A549 (cell line): ENCODE results near the gene CCL17. TPM values are rescaled to one million over a fixed set of nuclear protein-coding genes. Genes with fewer than 3 reads are reported as not detected.

ENCODE experiments used
- ATAC-seq, 2 experiments: fragments of 200-7000 bp in 1 of 2; fragments of >200 bp in 1 of 2; cut with Nextera tagmentation in 1 of 2; cut with Tn5 transposase in 1 of 2; 3 replicates each; pipeline versions ENCODE4 v1.8.0 to v1.9.1; 2018 to 2020; ENCODE audit warnings: mild to moderate bottlenecking in 1 of 2, moderate library complexity in 1 of 2
- CTCF ChIA-PET: fragments of 300-600 bp; sonication (Branson Sonifier 250); formaldehyde crosslinking; extraction: SDS; loops from one replicate; lab custom pipeline; 2021; ENCODE audit warnings: antibody characterized with exemption, inconsistent platforms; lab: Yijun Ruan, JAX
- POLR2A ChIA-PET: fragments of 350-600 bp; formaldehyde crosslinking; extraction: SDS; loops from one replicate; lab custom pipeline; 2021; ENCODE audit warnings: antibody characterized with exemption, inconsistent platforms; lab: Yijun Ruan, JAX
- DNase-seq, 2 experiments: peaks; one replicate each; pipeline versions ENCODE4 v3.0.0 to v3.0.0-alpha.2; 2011 to 2016; ENCODE audit warnings: low read depth in 1 of 2, low spot score in 1 of 2
- FAIRE-seq: peaks from 2 replicates; lab custom pipeline; 2011; peaks lifted over from hg19 to GRCh38; lab: Jason Lieb, UNC
- H3K27ac ChIP-seq, 2 experiments: fragments of >200 bp; sonication (Bioruptor Twin); formaldehyde crosslinking; 3 replicates each; pipeline ENCODE4 v1.5.1; 2016 to 2017
- H3K4me1 ChIP-seq: fragments of >200 bp; sonication (Bioruptor Twin); formaldehyde crosslinking; 3 replicates; pipeline ENCODE4 v1.6.1; 2016
- H3K4me2 ChIP-seq: fragments of >200 bp; sonication (Bioruptor Twin); formaldehyde crosslinking; 3 replicates; pipeline ENCODE4 v1.6.1; 2016
- H3K4me3 ChIP-seq: fragments of >200 bp; sonication (Bioruptor Twin); formaldehyde crosslinking; 3 replicates; pipeline ENCODE4 v1.5.1; 2016
- H3K9me3 ChIP-seq: fragments of >200 bp; sonication (Bioruptor Twin); formaldehyde crosslinking; 3 replicates; pipeline ENCODE4 v1.6.1; 2016
- ATOH8 ChIP-seq: fragments of 250-450 bp; sonication (Bioruptor Pico); IDR thresholded peaks from 2 replicates; pipeline ENCODE4 v1.5.0; 2020; ENCODE audit warnings: low read depth, mild to moderate bottlenecking, moderate library complexity
- BCL3 ChIP-seq: fragments of >200 bp; sonication (Bioruptor Twin); formaldehyde crosslinking; IDR thresholded peaks from 3 replicates; pipeline ENCODE4 v1.6.1; 2016
- CHD2 ChIP-seq: fragments of 150-350 bp; IDR thresholded peaks from 2 replicates; pipeline ENCODE4 v1.6.1; 2014; ENCODE audit warnings: low read length; ENCODE audit not compliant: partially characterized antibody
- CHD4 ChIP-seq: fragments of 200-600 bp; sonication (generic); IDR thresholded peaks from 2 replicates; pipeline ENCODE4 v1.6.1; 2016; ENCODE audit warnings: antibody characterized with exemption, mild to moderate bottlenecking, borderline replicate concordance
- EHMT2 ChIP-seq: fragments of 200-600 bp; sonication (generic); IDR thresholded peaks from 2 replicates; pipeline ENCODE4 v1.6.1; 2016; ENCODE audit warnings: antibody characterized with exemption, low read depth, mild to moderate bottlenecking, moderate library complexity
- GATA3 ChIP-seq: IDR thresholded peaks from 2 replicates; pipeline ENCODE4 v1.6.1; 2012; ENCODE audit warnings: borderline replicate concordance
- HES2 ChIP-seq: fragments of >200 bp; sonication (Bioruptor Twin); formaldehyde crosslinking; IDR thresholded peaks from 2 replicates; pipeline ENCODE4 v1.6.1; 2016
- HEYL ChIP-seq: fragments of 250-450 bp; sonication (Bioruptor Pico); IDR thresholded peaks from 2 replicates; pipeline ENCODE4 v1.8.0; 2021; ENCODE audit warnings: mild to moderate bottlenecking, moderate library complexity
- HMGXB4 ChIP-seq: fragments of 250-450 bp; sonication (Bioruptor Pico); IDR thresholded peaks from 2 replicates; pipeline ENCODE4 v1.5.0; 2021; ENCODE audit warnings: mild to moderate bottlenecking, moderate library complexity, borderline replicate concordance
- KDM5A ChIP-seq: fragments of 200-600 bp; sonication (generic); IDR thresholded peaks from 2 replicates; pipeline ENCODE4 v1.6.1; 2016; ENCODE audit warnings: antibody characterized with exemption, mild to moderate bottlenecking
- MAFK ChIP-seq: fragments of 450-650 bp; IDR thresholded peaks from 2 replicates; pipeline ENCODE4 v1.6.1; 2014; ENCODE audit not compliant: partially characterized antibody
- MAX ChIP-seq: IDR thresholded peaks from 2 replicates; pipeline ENCODE4 v1.6.1; 2012
- MAZ ChIP-seq: fragments of 150-350 bp; IDR thresholded peaks from 2 replicates; pipeline ENCODE4 v1.6.1; 2014; ENCODE audit warnings: antibody characterized with exemption, low read depth, low read length, borderline replicate concordance
- MYC ChIP-seq: IDR thresholded peaks from 2 replicates; pipeline ENCODE4 v1.6.1; 2012; ENCODE audit warnings: mild to moderate bottlenecking, inconsistent platforms, low read length, improper control_type of control experiment, borderline replicate concordance
- PBX3 ChIP-seq: IDR thresholded peaks from 2 replicates; pipeline ENCODE4 v1.6.1; 2012
- POLR2A ChIP-seq: IDR thresholded peaks from 2 replicates; pipeline ENCODE4 v1.6.1; 2012; ENCODE audit warnings: mild to moderate bottlenecking, low read length
- POLR2AphosphoS2 ChIP-seq: conservative IDR thresholded peaks from 2 replicates; pipeline ENCODE4 v1.6.1; 2012; ENCODE audit warnings: low read length, improper control_type of control experiment, inconsistent platforms
- RAD21 ChIP-seq, 2 experiments: fragments of >200 bp in 1 of 2; sonication (Bioruptor Twin) in 1 of 2; formaldehyde crosslinking in 1 of 2; IDR thresholded peaks in 1 of 2; conservative IDR thresholded peaks in 1 of 2; 2 replicates in 1 of 2; 3 replicates in 1 of 2; pipeline ENCODE4 v1.6.1; 2012 to 2018; ENCODE audit warnings: inconsistent platforms in 1 of 2
- RARB ChIP-seq: fragments of 250-450 bp; sonication (Bioruptor Pico); IDR thresholded peaks from 2 replicates; pipeline ENCODE4 v1.8.0; 2021; ENCODE audit warnings: mild to moderate bottlenecking, moderate library complexity
- RFX5 ChIP-seq: fragments of 450-650 bp; IDR thresholded peaks from 2 replicates; pipeline ENCODE4 v1.7.1; 2014; ENCODE audit warnings: antibody characterized with exemption, mild to moderate bottlenecking, moderate library complexity
- RNF2 ChIP-seq: fragments of 200-600 bp; sonication (generic); IDR thresholded peaks from 2 replicates; pipeline ENCODE4 v1.6.1; 2016; ENCODE audit warnings: low read depth, mild to moderate bottlenecking, antibody characterized with exemption, moderate library complexity, borderline replicate concordance
- SMC3 ChIP-seq: fragments of >200 bp; sonication (Bioruptor Twin); formaldehyde crosslinking; IDR thresholded peaks from 3 replicates; pipeline ENCODE4 v1.6.1; 2018; ENCODE audit warnings: inconsistent platforms
- USF2 ChIP-seq: fragments of 450-650 bp; IDR thresholded peaks from 2 replicates; pipeline ENCODE4 v1.6.1; 2014; ENCODE audit warnings: antibody characterized with exemption
- ZNF302 ChIP-seq: fragments of 250-450 bp; sonication (Bioruptor Pico); IDR thresholded peaks from 2 replicates; pipeline ENCODE4 v1.9.0; 2021; ENCODE audit warnings: inconsistent platforms, mild to moderate bottlenecking, moderate library complexity
- ZSCAN20 ChIP-seq: fragments of 250-450 bp; sonication (Bioruptor Pico); IDR thresholded peaks from 2 replicates; pipeline ENCODE4 v1.8.0; 2022; ENCODE audit warnings: mild to moderate bottlenecking, moderate library complexity
- WGBS: methylation state at CpG from one replicate; pipeline ENCODE4 v1.1.6; 2017; ENCODE audit errors: missing lambda C conversion rate; 5-methylcytosine and 5-hydroxymethylcytosine counted together
- polyA plus RNA-seq, 4 experiments: library from polyadenylated mRNA; depleted of rRNA in 3 of 4; stranded (reverse); fragments of >200 nt; fragmentation: RNase III in 1 of 4; extraction: RNeasy Plus Mini Kit Qiagen cat#74134 plus additional on column Dnase treatment in 1 of 4; gene quantifications; 2 replicates in 3 of 4; 3 replicates in 1 of 4; pipeline ENCODE4 v1.2.3, GENCODE V29; 2011 to 2017

Gene CCL17
- polyA plus RNA-seq, 2 of the 4 experiments (the other 2 are of a cell fraction), result not detected

- no peak overlapping the region for H3K4me3 ChIP-seq
- peak overlapping the region in 1 of 2 experiments; percentile 83; a peak in 2 of 6 replicates for H3K27ac ChIP-seq
- no peak overlapping the region for H3K4me2 ChIP-seq
- ATAC-seq (no peak), DNase-seq (no peak), FAIRE-seq (no peak)
- POLR2A ChIA-PET, result no interaction called here
- H3K9me3 ChIP-seq, result no peaks in the 10 kb centered on the region
- CTCF ChIA-PET, result interaction anchor here (0.6 to 1.9 kb wide), 4 partner anchors 33 to 76 kb away, joined by 3 to 15 read pairs (median 5); no protein-coding TSS in a partner anchor
- WGBS, result 92% methylated on average over 3 of the region's 3 CpGs
- peaks cover 69% of the 10 kb centered on the region for H3K4me1 ChIP-seq
- TF ChIP-seq RNF2 (no peak), HES2 (no peak), POLR2A (no peak), RFX5 (no peak)
Observed at GRCh38 chr16:57376313-57376818, 28.2 kb upstream of the CCL17 start.

- CTCF ChIA-PET, result interaction anchor here (1.0 to 1.8 kb wide), 5 partner anchors 9 to 77 kb away, joined by 3 to 20 read pairs (median 5); no protein-coding TSS in a partner anchor
- TF ChIP-seq MAZ (no peak), GATA3 (peak; percentile 74)
- ATAC-seq (peak; percentile 40 to 42), DNase-seq (peak; percentile 61 to 62), FAIRE-seq (no peak)
- 43% methylated on average over 5 of the region's 5 CpGs for WGBS
- Histone ChIP-seq H3K4me2 (peak overlapping the region; percentile 66), H3K4me3 (no peak overlapping the region), H3K27ac (peak overlapping the region; percentile 69 to 83), H3K4me1 (peaks cover 66% of the 10 kb centered on the region), H3K9me3 (no peaks in the 10 kb centered on the region)
- POLR2A ChIA-PET, result interaction anchor here (0.6 to 1.8 kb wide), 4 partner anchors 61 to 553 kb away, joined by 3 to 9 read pairs (median 4); partner anchors contain the start of genes CIAPIN1 and COQ9
Observed at GRCh38 chr16:57377080-57377841, 27.3 kb upstream of the CCL17 start.

- peak; percentile 8 to 17; a peak in 1 of 6 replicates for ATAC-seq
- FAIRE-seq, result no peak
- WGBS, result 34% methylated on average over 9 of the region's 10 CpGs
- H3K4me2 ChIP-seq, result peak overlapping the region; percentile 2; the same call in 1 of the 3 replicates
- POLR2A ChIA-PET, result interaction anchor here (1.1 kb wide), 1 partner anchor 13 kb away, joined by 3 read pairs; no protein-coding TSS in a partner anchor
- CTCF ChIA-PET, result interaction anchor here (4.2 kb wide), 1 partner anchor 39 kb away, joined by 43 read pairs; no protein-coding TSS in a partner anchor
- peak overlapping the region; percentile 69 to 83 for H3K27ac ChIP-seq
- no peak overlapping the region for H3K4me3 ChIP-seq
- peaks cover 60% of the 10 kb centered on the region for H3K4me1 ChIP-seq
- DNase-seq, result peak in 1 of 2 experiments; percentile 85
- H3K9me3 ChIP-seq, result no peaks in the 10 kb centered on the region
- TF ChIP-seq CHD2, result no peak
- no peak for TF ChIP-seq HMGXB4 (CRISPR knock-in tag)
- no peak for TF ChIP-seq RARB (CRISPR knock-in tag)
- TF ChIP-seq ZNF302 (CRISPR knock-in tag), result 0 out of 2 replicates have a peak, but pooled peaks have one; percentile 3
- peak; percentile 68 for TF ChIP-seq USF2
- TF ChIP-seq MAX, result peak; percentile 37
- no peak; the same call in 1 of the 2 replicates for TF ChIP-seq MYC
- TF ChIP-seq ZSCAN20 (CRISPR knock-in tag), result no peak
- TF ChIP-seq EHMT2, result no peak
- no peak for TF ChIP-seq SMC3
- TF ChIP-seq RNF2, result no peak
- TF ChIP-seq POLR2AphosphoS2, result no peak
- no peak for TF ChIP-seq BCL3
- TF ChIP-seq MAFK, result no peak
- no peak for TF ChIP-seq ATOH8 (CRISPR knock-in tag)
- no peak for TF ChIP-seq RAD21 (conservative IDR thresholded peaks at IDR 0.05 in 1 of 2, IDR thresholded peaks at IDR 0.05 in 1 of 2)
- no peak for TF ChIP-seq PBX3
- TF ChIP-seq KDM5A, result no peak
- no peak for TF ChIP-seq CHD4
- no peak for TF ChIP-seq HEYL (CRISPR knock-in tag)
Observed at GRCh38 chr16:57379579-57379978, 25.0 kb upstream of the CCL17 start.
